GM12878 (cell line): ENCODE data around the gene H19. TPM values are rescaled to one million over a fixed set of nuclear protein-coding genes. Genes with fewer than 3 reads are reported as not detected.

Experiments
- ATAC-seq: fragments of 200-7000 bp; cut with Tn5 transposase; 3 replicates; pipeline ENCODE4 v1.9.1; 2020; ENCODE audit warnings: mild to moderate bottlenecking, moderate library complexity
- BruUV-seq: library from RNA; stranded (reverse); fragments of 400-500 nt; replicated peaks from 2 replicates; lab custom pipeline; 2021; lab: Mats Ljungman, UMichigan
- CTCF ChIA-PET: fragments of 300-600 bp; sonication (Branson Sonifier 250); formaldehyde crosslinking; extraction: SDS; loops from one replicate; lab custom pipeline; 2021; ENCODE audit warnings: inconsistent platforms; lab: Yijun Ruan, JAX
- POLR2A ChIA-PET: fragments of 350-600 bp; formaldehyde crosslinking; extraction: SDS; loops from one replicate; lab custom pipeline; 2021; ENCODE audit warnings: inconsistent platforms; lab: Charles Lee
- RAD21 ChIA-PET: fragments of 300-600 bp; sonication (Branson Sonifier 250); formaldehyde crosslinking; loops from one replicate; lab custom pipeline; 2023; ENCODE audit warnings: antibody characterized with exemption; ENCODE audit not compliant: unreplicated experiment; lab: Charles Lee
- SMC1A ChIA-PET: fragments of 300-600 bp; sonication (Branson Sonifier 250); formaldehyde crosslinking; loops from one replicate; lab custom pipeline; 2023; ENCODE audit not compliant: unreplicated experiment, uncharacterized antibody; lab: Charles Lee
- DNase-seq: peaks from one replicate; pipeline ENCODE4 v3.0.0-alpha.2; 2011; ENCODE audit warnings: low read depth, low spot score
- FAIRE-seq: peaks from 3 replicates; lab custom pipeline; 2011; peaks lifted over from hg19 to GRCh38; lab: Jason Lieb, UNC
- H2AFZ ChIP-seq: 2 replicates; pipeline ENCODE4 v1.6.0; 2011; ENCODE audit warnings: low read depth, low read length, control low read depth; ENCODE audit not compliant: control insufficient read depth
- H3K27ac ChIP-seq: 2 replicates; pipeline ENCODE4 v1.5.1; 2011; ENCODE audit warnings: control low read depth; ENCODE audit not compliant: control insufficient read depth, insufficient read depth
- H3K27me3 ChIP-seq, 2 experiments: replicated peaks in 1 of 2; 2 replicates each; pipeline versions ENCODE4 v1.6.0 to v1.6.1; 2011; ENCODE audit warnings: low read length in 1 of 2; ENCODE audit not compliant: control insufficient read depth in 2 of 2, insufficient read depth in 2 of 2
- H3K36me3 ChIP-seq, 2 experiments: 2 replicates each; pipeline ENCODE4 v1.5.1; 2011; ENCODE audit warnings: low read length in 1 of 2; ENCODE audit not compliant: control insufficient read depth in 2 of 2, insufficient read depth in 2 of 2
- H3K4me1 ChIP-seq: 2 replicates; pipeline ENCODE4 v1.6.1; 2011; ENCODE audit warnings: mild to moderate bottlenecking, low read length, moderate library complexity, mixed read lengths; ENCODE audit not compliant: control insufficient read depth, insufficient read depth
- H3K4me2 ChIP-seq: 2 replicates; pipeline ENCODE4 v1.6.0; 2011; ENCODE audit warnings: control low read depth; ENCODE audit not compliant: control insufficient read depth, insufficient read depth
- H3K4me3 ChIP-seq: fragments of 200-600 bp; sonication (generic); 2 replicates; pipeline ENCODE4 v1.5.1; 2016
- H3K79me2 ChIP-seq: 2 replicates; pipeline ENCODE4 v1.6.0; 2011; ENCODE audit warnings: low read length; ENCODE audit not compliant: control insufficient read depth, insufficient read depth
- H3K9ac ChIP-seq: 2 replicates; pipeline ENCODE4 v1.8.0; 2011; ENCODE audit warnings: low read length, control low read depth, mixed read lengths; ENCODE audit not compliant: control insufficient read depth, insufficient read depth
- H3K9me3 ChIP-seq: replicated peaks from 3 replicates; pipeline ENCODE4 v1.5.1; 2011; ENCODE audit warnings: mild to moderate bottlenecking, low read length; ENCODE audit not compliant: control insufficient read depth, insufficient read depth
- H4K20me1 ChIP-seq: 2 replicates; pipeline ENCODE4 v1.6.0; 2011; ENCODE audit not compliant: control insufficient read depth, insufficient read depth
- BACH1 ChIP-seq: fragments of 450-650 bp; IDR thresholded peaks from 2 replicates; pipeline ENCODE4 v1.6.1; 2017; ENCODE audit warnings: mild to moderate bottlenecking, borderline replicate concordance
- CBFB ChIP-seq: IDR thresholded peaks from 2 replicates; pipeline ENCODE4 v1.6.1; 2016; ENCODE audit warnings: antibody characterized with exemption, low read depth
- DPF2 ChIP-seq: fragments of 450-650 bp; IDR thresholded peaks from 2 replicates; pipeline ENCODE4 v1.6.1; 2017; ENCODE audit warnings: mild to moderate bottlenecking
- E4F1 ChIP-seq: fragments of 450-650 bp; IDR thresholded peaks from 2 replicates; pipeline ENCODE4 v1.6.1; 2018; ENCODE audit warnings: borderline replicate concordance, mild to moderate bottlenecking; ENCODE audit not compliant: partially characterized antibody
- KDM1A ChIP-seq: fragments of 200-600 bp; sonication (generic); IDR thresholded peaks from 2 replicates; pipeline ENCODE4 v1.6.1; 2016; ENCODE audit warnings: borderline replicate concordance
- MXI1 ChIP-seq: fragments of 150-350 bp; IDR thresholded peaks from 2 replicates; pipeline ENCODE4 v1.6.1; 2011; ENCODE audit warnings: low read depth, mild to moderate bottlenecking, inconsistent platforms, low read length, improper control_type of control experiment
- MYB ChIP-seq: fragments of 150-350 bp; IDR thresholded peaks from 2 replicates; pipeline ENCODE4 v1.6.1; 2014; ENCODE audit warnings: mild to moderate bottlenecking, low read depth, low read length, borderline replicate concordance
- PAX8 ChIP-seq: fragments of 450-650 bp; IDR thresholded peaks from 2 replicates; pipeline ENCODE4 v1.6.1; 2017; ENCODE audit warnings: mild to moderate bottlenecking, moderate library complexity
- POU2F2 ChIP-seq: IDR thresholded peaks from 3 replicates; pipeline ENCODE4 v1.6.1; 2011; ENCODE audit warnings: low read depth, mild to moderate bottlenecking, low read length, borderline replicate concordance
- RAD51 ChIP-seq: fragments of 450-650 bp; IDR thresholded peaks from 2 replicates; pipeline ENCODE4 v1.6.1; 2016; ENCODE audit warnings: moderate library complexity, mild to moderate bottlenecking, inconsistent platforms
- RBBP5 ChIP-seq: fragments of 200-600 bp; sonication (generic); conservative IDR thresholded peaks from 2 replicates; pipeline ENCODE4 v1.6.1; 2016
- RCOR1 ChIP-seq: conservative IDR thresholded peaks from 2 replicates; pipeline ENCODE4 v1.6.1; 2012; ENCODE audit warnings: low read depth, low read length, improper control_type of control experiment
- SIX5 ChIP-seq: IDR thresholded peaks from 2 replicates; pipeline ENCODE4 v1.6.1; 2011; ENCODE audit warnings: mild to moderate bottlenecking, low read depth, low read length, moderate library complexity; ENCODE audit not compliant: severe bottlenecking
- SMC3 ChIP-seq: IDR thresholded peaks from 2 replicates; pipeline ENCODE4 v1.6.1; 2011; ENCODE audit warnings: low read length, improper control_type of control experiment, borderline replicate concordance
- SRF ChIP-seq, 2 experiments: IDR thresholded peaks; 2 replicates each; pipeline ENCODE4 v1.6.1; 2011; ENCODE audit warnings: low read depth in 2 of 2, low read length in 2 of 2, mild to moderate bottlenecking in 1 of 2, moderate library complexity in 1 of 2
- SUZ12 ChIP-seq: fragments of 200-600 bp; sonication (generic); IDR thresholded peaks from one replicate; pipeline ENCODE4 v1.6.1; 2018; ENCODE audit warnings: antibody characterized with exemption, mild to moderate bottlenecking; ENCODE audit not compliant: unreplicated experiment
- ZNF217 ChIP-seq: fragments of 450-650 bp; IDR thresholded peaks from 2 replicates; pipeline ENCODE4 v1.6.1; 2017; ENCODE audit warnings: antibody characterized with exemption, mild to moderate bottlenecking
- WGBS: methylation state at CpG from one replicate; pipeline ENCODE4 v1.1.6; 2016; ENCODE audit warnings: low lambda C conversion rate; ENCODE audit not compliant: insufficient replicate concordance, insufficient coverage; ENCODE audit errors: missing lambda C conversion rate; 5-methylcytosine and 5-hydroxymethylcytosine counted together
- in situ Hi-C: fragments of 300-500 bp; cut with MboI; formaldehyde crosslinking; loops from 9 replicates; pipeline ENCODE4 v1.14.3; 2018; ENCODE audit warnings: mixed read lengths
- intact Hi-C: fragments of 100-400 bp; cut with micrococcal nuclease; formaldehyde crosslinking; loops from one replicate; pipeline ENCODE4 v1.14.2; 2022; ENCODE audit not compliant: unreplicated experiment
- polyA plus RNA-seq, 11 experiments: library from polyadenylated mRNA; depleted of rRNA in 4 of 11; unstranded in 6 of 11; stranded (reverse) in 5 of 11; fragments of >200 nt; fragmentation: Nextera tagmentation in 4 of 11; fragmentation: Illumina TruSeq in 1 of 11; extraction: Ambion mirVana in 4 of 11; extraction: Trizol in 1 of 11; gene quantifications; 1 replicate in 1 of 11; 2 replicates in 10 of 11; pipeline versions ENCODE4 v1.2.1 to v1.2.3, GENCODE V29; 2011 to 2016; ENCODE audit warnings: inconsistent platforms in 2 of 11, missing spikeins in 2 of 11, low read depth in 1 of 11
- total RNA-seq, 4 experiments: library from RNA; depleted of rRNA in 3 of 4; stranded (reverse); fragments of >200 nt in 3 of 4; fragmentation: Illumina TruSeq in 1 of 4; extraction: Trizol in 1 of 4; gene quantifications; 2 replicates each; pipeline versions ENCODE4 v1.2.1 to v1.2.3, GENCODE V29; 2013 to 2021
- TF ChIP-seq, protein P1 (sequence below): IDR thresholded peaks from 2 replicates; pipeline ENCODE4 v1.6.1; 2011; ENCODE audit warnings: borderline replicate concordance, low read depth, mild to moderate bottlenecking, moderate library complexity, mixed read lengths, low read length; ENCODE audit not compliant: insufficient read depth; ENCODE audit errors: extremely low read length
- TF ChIP-seq, protein P2 (sequence below): fragments of 450-650 bp; IDR thresholded peaks from 2 replicates; pipeline ENCODE4 v1.6.1; 2017; ENCODE audit warnings: low read depth, mild to moderate bottlenecking, moderate library complexity

H19 gene
- total and polyA plus RNA-seq, 10 of the 15 experiments (the other 5 are each of a cell fraction or from before 2014, with no cell fraction given) = 0.04 to 1.2 (median 0.31) TPM; not detected in 6

DNA sequence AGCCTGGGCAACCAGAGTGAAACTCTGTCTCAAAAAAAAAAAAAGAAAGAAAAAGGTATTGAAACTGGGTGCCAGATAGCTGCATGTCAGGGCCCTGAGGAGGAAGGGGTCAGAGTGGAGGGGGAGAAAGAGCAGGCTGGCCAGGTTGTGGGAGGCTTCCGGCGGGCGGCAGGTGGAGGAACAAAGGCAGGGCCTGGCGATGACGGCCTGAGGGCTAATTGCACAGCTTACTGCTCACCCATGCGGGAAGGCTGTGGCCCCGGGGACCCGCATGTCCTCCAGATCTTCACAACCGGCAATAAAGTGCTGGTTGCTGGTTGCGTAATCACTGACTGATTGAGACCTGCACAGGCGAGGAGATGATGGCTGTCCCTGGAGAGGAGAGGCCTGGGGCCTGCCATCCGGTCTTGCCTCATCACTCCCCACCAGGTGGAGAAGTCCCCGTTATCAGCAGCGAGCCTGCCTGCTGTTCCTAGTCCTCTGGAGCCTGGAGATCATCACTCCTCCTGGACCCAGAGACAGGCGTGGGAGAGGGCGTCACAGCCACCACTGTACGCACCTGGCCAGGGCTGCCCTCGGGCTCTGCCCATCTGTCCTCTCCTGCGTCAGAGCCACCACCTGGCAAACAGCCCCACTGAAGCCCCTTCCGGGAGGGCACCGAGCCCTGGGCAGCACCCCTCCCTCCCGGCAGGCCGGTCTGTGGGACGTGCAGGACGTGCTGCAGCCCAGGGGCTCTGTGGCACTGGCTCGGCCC, 18.7 kb downstream of the H19 start:
- in situ Hi-C loops = no loop called here
- WGBS = 50% methylated on average over 4 of the region's 26 CpGs
- CTCF ChIA-PET = no interaction called here
- H3K4me3 ChIP-seq = no peak overlapping the region
- no peak for FAIRE-seq
- TF ChIP-seq DPF2 = no peak
- no peak for TF ChIP-seq RBBP5
- TF ChIP-seq KDM1A = no peak
- TF ChIP-seq SMC3 = no peak
- TF ChIP-seq ZNF217 = no peak
- TF ChIP-seq RAD51 = no peak
- no peak for TF ChIP-seq SIX5
- TF ChIP-seq SRF (IDR thresholded peaks at IDR 0.05; ENCODE audit: low read depth in 2 of 2, low read length in 2 of 2) = no peak
- no peak for TF ChIP-seq BACH1
- TF ChIP-seq CBFB = no peak
- TF ChIP-seq, protein P1, sequence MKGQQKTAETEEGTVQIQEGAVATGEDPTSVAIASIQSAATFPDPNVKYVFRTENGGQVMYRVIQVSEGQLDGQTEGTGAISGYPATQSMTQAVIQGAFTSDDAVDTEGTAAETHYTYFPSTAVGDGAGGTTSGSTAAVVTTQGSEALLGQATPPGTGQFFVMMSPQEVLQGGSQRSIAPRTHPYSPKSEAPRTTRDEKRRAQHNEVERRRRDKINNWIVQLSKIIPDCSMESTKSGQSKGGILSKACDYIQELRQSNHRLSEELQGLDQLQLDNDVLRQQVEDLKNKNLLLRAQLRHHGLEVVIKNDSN = no peak
- TF ChIP-seq RCOR1 = no peak
- no peak for TF ChIP-seq SUZ12
- TF ChIP-seq PAX8 = no peak
- no peak for TF ChIP-seq POU2F2
- no peak for TF ChIP-seq MYB
- TF ChIP-seq MXI1 = no peak
- TF ChIP-seq E4F1 = no peak
- TF ChIP-seq, protein P2, sequence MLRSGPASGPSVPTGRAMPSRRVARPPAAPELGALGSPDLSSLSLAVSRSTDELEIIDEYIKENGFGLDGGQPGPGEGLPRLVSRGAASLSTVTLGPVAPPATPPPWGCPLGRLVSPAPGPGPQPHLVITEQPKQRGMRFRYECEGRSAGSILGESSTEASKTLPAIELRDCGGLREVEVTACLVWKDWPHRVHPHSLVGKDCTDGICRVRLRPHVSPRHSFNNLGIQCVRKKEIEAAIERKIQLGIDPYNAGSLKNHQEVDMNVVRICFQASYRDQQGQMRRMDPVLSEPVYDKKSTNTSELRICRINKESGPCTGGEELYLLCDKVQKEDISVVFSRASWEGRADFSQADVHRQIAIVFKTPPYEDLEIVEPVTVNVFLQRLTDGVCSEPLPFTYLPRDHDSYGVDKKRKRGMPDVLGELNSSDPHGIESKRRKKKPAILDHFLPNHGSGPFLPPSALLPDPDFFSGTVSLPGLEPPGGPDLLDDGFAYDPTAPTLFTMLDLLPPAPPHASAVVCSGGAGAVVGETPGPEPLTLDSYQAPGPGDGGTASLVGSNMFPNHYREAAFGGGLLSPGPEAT = no peak
- no peaks in the 10 kb centered on the region for H3K79me2 ChIP-seq
- no peak overlapping the region for H3K9ac ChIP-seq
- H3K27ac ChIP-seq = no peak overlapping the region
- H3K36me3 ChIP-seq = no peaks in the 10 kb centered on the region
- no peak for DNase-seq
- POLR2A ChIA-PET = no interaction called here
- H3K4me2 ChIP-seq = no peak overlapping the region
- RAD21 ChIA-PET = no interaction called here
- BruUV-seq = no TSS peak
- H2AFZ ChIP-seq = no peak overlapping the region
- H3K27me3 ChIP-seq = no peaks in the 10 kb centered on the region
- SMC1A ChIA-PET = no interaction called here
- intact Hi-C loops = no loop called here
- no peaks in the 10 kb centered on the region for H3K9me3 ChIP-seq
- H4K20me1 ChIP-seq = no peaks in the 10 kb centered on the region
- no peaks in the 10 kb centered on the region for H3K4me1 ChIP-seq
- peak; percentile 75 for ATAC-seq
